Stimulated activated CD4-positive, alpha-beta T cell treated with anti-CD3 and anti-CD28 coated beads, TNF-alpha, amount 100 ng/mL, for 48 hours (primary cell): Measurements from ENCODE around the gene SPTB.

Experiments used
- DNase-seq, 3 donors: peaks; one replicate each; pipeline ENCODE4 v3.0.0-alpha.2; 2020; ENCODE audit warnings: low read depth in 3 of 3

SPTB gene

GRCh38 chr14:64752909-64753308, 126.8 kb downstream of the SPTB start:
- DNase-seq = no peak

- DNase-seq = no peak
Observed at GRCh38 chr14:64748995-64749714, 130.6 kb downstream of the SPTB start.

- DNase-seq = no peak
Observed at GRCh38 chr14:64748521-64748920, 131.2 kb downstream of the SPTB start.

DNA sequence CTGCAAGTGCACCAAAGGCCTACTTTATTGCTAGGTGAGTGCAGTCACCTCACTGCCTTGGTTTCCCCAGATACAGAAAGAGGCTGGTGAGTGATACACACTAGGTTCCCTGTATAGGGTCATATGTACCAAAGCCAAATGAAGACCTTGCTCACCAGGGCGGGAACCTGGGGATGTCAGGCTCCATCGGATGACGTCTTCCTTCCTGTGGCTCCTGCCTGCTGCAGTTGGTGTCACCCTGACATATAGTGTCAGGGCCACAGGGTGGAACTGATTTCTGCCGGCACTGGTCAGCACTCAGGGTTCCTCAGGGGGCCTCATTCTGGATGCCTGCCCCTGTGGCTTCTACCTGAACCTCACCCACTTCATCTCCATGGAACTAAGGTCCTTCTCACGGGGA, 132.4 kb downstream of the SPTB start:
- DNase-seq = no peak

DNA sequence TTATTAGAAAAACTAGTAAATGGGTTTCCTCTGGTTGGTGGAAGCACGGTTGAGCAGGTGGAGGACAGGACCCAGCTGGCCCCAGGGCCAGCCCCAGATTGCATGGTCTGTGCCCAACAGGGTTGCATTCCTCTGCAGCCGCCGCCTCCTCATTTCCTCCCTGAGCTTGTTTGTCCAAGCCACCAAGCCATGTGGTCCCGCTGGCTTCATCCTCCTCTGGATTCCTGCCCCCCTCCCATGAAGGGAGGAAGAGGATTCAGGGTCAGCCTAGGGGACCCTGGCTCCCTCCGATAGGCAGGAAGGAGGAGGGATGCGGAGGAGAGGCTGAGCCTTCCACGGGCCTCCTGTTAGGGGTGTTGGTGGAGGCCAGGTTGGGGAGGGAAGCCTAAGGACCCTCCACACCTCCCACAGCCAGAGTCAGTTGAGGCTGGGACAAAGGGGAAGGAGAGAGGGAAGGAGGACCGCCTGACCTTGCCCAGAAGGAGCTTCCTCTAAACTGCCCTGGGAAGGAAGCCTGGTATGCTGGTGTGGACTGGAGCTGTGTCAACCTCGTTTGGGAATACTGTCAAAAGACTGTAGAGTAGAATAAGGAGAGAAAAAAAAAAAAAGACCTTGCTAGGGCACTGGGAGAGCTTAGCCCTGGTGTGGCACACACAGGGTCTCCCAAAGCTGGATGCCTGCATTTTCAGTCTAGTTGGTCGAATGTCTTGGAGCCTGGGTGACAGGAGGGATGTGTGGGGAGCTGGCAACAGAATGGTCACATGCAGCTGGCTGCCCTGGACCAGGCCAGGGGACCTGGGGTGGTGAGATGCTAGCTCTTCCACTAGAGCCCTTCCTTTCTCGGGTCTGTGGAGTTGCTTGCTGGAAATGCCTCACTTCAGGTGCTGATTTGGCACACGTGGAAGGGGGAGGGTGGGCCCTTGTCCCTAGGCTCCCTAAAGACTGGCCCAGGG, 133.1 kb downstream of the SPTB start:
- no peak for DNase-seq

DNA sequence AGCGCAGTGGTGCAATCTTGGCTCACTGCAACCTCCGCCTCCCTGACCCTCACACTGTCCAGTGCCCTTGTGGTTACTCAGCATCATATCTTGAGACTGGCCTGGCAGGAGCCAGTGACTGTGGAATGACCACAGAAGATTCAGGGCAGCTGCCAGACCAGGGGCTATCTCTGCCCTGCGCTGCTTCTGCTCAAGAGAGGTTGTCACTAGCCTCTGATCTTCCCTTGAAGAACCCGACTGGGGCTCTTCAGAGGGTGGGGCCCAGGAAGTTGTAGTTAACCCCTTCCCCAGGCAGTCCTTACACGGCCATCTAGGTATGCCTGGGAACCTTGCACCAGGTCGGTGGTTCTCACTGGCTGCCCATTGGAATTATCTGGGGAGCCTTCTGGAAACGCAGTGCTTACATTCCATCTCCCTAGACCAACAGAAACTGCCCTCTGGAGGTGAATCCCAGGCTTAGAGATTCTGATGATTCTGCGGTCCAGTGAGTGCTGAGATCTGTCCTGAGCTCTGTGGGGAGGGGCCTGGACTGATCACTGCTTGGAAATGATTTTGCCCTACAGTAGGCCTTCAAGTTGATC, 134.1 kb downstream of the SPTB start:
- no peak for DNase-seq

GRCh38 chr14:64743061-64743460, 136.6 kb downstream of the SPTB start:
- DNase-seq = no peak

DNA sequence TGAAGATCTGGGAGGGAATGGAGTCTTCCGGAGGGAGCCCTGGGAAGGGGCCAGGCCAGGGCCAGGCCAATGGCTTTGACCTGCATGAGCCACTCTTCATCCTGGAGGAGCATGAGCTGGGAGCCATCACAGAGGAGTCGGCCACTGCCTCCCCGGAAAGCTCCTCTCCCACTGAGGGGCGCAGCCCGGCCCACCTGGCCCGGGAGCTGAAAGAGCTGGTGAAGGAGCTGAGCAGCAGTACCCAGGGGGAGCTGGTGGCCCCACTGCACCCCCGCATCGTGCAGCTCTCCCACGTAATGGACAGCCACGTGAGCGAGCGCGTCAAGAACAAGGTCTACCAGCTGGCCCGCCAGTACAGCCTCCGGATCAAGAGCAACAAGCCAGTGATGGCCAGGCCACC, 137.7 kb downstream of the SPTB start:
- no peak for DNase-seq

GRCh38 chr14:64741200-64741599, 138.5 kb downstream of the SPTB start:
- DNase-seq = no peak

- DNase-seq = no peak
Observed at GRCh38 chr14:64738281-64738804, 141.4 kb downstream of the SPTB start.

DNA sequence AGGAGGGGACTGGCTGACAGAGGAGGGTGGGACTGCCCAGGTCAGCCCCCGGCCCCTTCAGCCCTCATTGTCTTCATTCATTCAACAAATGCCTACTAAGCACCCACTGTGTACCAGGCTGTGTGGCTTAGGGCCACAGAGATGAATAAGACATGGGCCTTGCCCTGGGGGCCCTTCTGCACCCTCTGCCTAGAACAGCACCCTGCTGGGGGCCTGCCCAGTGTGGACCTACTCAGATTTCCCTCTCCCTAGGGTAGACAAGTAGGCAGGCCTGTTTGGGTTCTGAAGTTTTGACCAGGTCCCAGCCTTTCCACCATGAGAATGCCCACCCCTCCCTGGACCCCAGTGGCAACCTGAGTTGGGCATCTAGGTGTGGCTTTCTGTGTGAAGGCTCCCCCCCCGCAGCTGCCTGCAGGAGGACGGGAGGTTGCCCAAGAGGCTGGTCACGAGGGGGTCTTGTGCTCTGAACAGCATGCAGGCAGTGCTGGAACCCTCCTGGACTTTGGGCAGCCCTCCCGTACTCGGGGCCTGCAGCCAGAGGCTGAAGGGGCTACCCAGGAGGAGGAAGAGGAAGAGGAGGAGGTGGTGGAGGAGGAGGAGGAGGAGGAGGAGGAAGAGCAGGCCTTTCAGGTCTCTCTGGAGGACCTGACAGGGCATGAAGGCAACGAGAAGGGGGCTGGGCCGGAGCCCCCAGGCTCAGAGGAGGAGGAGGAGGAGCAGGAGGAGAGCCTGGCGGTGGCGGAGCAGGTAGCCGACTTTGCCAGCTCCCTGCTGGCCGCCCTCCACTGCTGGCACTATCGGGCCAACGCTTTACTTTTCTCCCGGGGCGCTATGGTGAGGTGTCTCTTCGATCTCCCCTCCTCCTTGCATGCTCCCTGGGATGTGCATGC, 142.1 kb downstream of the SPTB start:
- DNase-seq = no peak

GRCh38 chr14:64736271-64737169, 143.2 kb downstream of the SPTB start:
- DNase-seq = no peak

GRCh38 chr14:64734990-64735389, 144.7 kb downstream of the SPTB start:
- DNase-seq = no peak

DNA sequence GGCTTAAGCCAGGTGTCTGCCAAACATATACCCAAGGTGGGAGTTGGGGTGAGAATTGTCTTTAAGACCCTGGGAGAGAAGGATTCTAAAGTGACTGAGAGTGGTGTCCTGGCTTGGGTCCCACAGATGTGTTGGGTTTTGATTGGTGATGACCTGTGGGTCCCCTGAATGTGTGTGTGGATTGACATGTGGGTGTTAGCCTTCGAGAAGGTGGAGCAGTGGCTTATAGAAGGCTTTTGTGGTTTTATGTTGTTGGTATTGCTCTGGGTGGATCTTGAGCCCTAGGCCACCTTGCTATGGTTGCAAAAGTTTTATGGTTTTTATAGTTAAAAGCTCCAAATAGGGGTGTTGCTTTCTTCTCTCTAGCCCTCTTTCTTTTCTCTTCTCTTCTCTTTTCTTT, 145.8 kb downstream of the SPTB start:
- no peak for DNase-seq

GRCh38 chr14:64733321-64733720, 146.4 kb downstream of the SPTB start:
- no peak for DNase-seq

DNA sequence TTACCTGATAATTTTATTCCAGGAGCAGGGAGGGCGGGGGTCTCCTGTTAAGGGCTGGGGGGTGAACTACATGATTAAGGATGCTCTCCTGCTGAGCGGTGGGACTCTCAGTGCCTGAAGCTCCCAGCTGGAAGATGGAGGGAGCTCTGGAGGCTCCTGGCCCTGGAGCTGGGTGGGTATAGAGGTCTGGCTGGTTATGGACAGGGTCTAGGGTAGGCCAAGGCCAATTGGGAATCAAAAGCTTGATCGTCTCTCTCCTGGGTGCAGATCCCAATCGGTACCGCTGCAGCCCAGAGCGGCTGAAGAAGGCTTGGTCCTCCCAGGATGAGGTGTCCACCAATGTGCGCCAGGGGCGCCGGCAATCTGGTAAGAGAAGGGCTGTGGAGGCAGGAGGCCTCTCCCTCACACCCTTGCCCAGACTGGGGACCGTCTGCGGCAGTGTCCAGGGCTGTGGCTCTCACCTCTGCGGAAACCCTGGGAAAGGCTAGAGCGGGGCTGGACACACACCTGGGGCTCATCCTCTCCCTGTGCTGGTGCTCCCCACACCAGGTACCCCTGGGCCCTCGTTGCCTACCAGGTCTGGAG, 147.1 kb downstream of the SPTB start:
- DNase-seq = no peak

GRCh38 chr14:64732066-64732465, 147.6 kb downstream of the SPTB start:
- no peak for DNase-seq

DNA sequence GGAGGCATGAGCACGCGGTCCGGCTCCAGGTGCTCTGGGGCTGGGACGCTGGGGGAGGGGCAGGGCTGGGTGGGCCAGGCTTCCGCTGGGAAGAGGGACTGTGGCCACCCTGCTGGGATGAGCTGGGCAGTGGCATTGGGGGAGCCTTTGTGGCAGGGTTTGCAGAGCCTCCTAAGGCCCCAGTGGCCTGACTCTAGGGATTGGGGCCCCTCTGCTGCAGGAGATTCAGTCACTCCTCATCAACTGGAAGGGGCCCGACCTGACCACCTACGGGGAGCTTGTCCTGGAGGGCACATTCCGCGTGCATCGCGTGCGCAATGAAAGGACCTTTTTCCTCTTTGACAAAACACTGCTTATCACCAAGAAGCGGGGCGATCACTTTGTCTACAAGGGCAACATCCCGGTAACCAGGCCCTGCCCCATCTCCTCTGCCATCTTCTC, 148.5 kb downstream of the SPTB start:
- no peak for DNase-seq

DNA sequence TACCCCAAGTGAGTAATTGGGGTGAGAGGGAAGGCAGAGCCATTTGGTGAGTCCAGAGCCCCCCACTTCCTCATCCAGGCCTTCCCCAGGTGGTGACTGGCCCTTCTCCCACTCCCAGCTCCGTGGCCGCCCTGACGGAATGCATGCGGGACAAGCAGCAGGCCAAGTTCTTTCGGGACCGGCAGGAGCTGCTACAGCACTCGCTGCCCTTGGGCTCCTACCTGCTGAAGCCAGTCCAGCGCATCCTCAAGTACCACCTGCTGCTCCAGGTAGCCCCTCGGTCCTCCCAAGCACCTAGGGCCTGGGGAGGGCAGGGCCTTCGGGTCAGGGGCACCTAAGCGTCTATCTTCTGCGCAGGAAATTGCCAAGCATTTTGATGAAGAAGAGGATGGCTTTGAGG, 149.0 kb downstream of the SPTB start:
- no peak for DNase-seq

DNA sequence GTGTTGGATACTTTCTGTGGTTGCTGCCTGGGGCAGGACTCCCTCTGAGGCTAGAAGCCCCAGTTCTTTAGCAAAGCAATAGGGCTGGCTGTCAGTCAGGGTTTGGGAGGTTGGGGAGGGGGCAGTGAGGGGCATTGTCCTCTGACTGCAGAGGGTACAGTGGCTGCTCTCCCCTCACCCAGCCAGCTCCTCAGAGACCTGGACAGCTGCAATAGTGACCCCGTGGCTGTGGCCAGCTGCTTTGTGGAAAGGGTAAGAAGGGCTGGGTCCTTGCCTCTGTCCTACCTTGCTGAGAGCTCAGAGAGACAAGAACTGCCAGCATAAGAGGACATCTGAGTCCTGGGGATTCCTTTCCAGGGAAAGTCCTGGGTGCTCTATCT, 149.7 kb downstream of the SPTB start:
- DNase-seq = no peak
